SK-MEL-5 (cell line): Measurements from ENCODE around the gene ATG9B. TPM values are rescaled to one million over a fixed set of nuclear protein-coding genes. Genes with fewer than 3 reads are reported as not detected.
A peak's percentile ranks its signal among the peaks of the same experiment; 100 is the strongest.

Experiments used
- DNase-seq: peaks from one replicate; pipeline ENCODE4 v3.0.0-alpha.2; 2016; ENCODE audit warnings: low read depth, low spot score
- in situ Hi-C: cut with HindIII; loops from 2 replicates; pipeline ENCODE4 v1.10.0; 2016; ENCODE audit warnings: low sequenced_read_pairs, high pct_unique_total_duplicates, low pct_unique_long_range_greater_than_20kb
- polyA plus RNA-seq, 2 experiments: library from polyadenylated mRNA; depleted of rRNA; stranded (reverse); fragments of >200 nt; gene quantifications; 2 replicates each; pipeline ENCODE4 v1.2.3, GENCODE V29; 2015
- total RNA-seq: library from RNA; depleted of rRNA; stranded (reverse); fragments of >200 nt; shearing (Covaris generic); gene quantifications from 2 replicates; pipeline ENCODE4 v1.2.3, GENCODE V29; 2014; rRNA removed

The ATG9B gene, protein sequence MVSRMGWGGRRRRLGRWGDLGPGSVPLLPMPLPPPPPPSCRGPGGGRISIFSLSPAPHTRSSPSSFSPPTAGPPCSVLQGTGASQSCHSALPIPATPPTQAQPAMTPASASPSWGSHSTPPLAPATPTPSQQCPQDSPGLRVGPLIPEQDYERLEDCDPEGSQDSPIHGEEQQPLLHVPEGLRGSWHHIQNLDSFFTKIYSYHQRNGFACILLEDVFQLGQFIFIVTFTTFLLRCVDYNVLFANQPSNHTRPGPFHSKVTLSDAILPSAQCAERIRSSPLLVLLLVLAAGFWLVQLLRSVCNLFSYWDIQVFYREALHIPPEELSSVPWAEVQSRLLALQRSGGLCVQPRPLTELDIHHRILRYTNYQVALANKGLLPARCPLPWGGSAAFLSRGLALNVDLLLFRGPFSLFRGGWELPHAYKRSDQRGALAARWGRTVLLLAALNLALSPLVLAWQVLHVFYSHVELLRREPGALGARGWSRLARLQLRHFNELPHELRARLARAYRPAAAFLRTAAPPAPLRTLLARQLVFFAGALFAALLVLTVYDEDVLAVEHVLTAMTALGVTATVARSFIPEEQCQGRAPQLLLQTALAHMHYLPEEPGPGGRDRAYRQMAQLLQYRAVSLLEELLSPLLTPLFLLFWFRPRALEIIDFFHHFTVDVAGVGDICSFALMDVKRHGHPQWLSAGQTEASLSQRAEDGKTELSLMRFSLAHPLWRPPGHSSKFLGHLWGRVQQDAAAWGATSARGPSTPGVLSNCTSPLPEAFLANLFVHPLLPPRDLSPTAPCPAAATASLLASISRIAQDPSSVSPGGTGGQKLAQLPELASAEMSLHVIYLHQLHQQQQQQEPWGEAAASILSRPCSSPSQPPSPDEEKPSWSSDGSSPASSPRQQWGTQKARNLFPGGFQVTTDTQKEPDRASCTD
- 0.13 and 0.27 TPM in 2 replicates for total RNA-seq
- 0.05 and 0.11 TPM in 2 replicates for polyA plus RNA-seq (2015; cell fraction: cytosol; rRNA removed)
- polyA plus RNA-seq (2015; cell fraction: nucleus; rRNA removed) = 0.58 and 5.6 TPM in 2 replicates

GRCh38 chr7:151024435-151025056 lies at the start of gene ATG9B:
TSS of gene ATG9B (minus strand) at chr7:151024494. CDS start at chr7:151024423, 71 bp downstream.
- in situ Hi-C loops = no loop called here

GRCh38 chr7:151073990-151074389 lies 49.7 kb upstream of the ATG9B start:
- no peak for DNase-seq
- in situ Hi-C loops = no loop called here

More at GRCh38 chr7:151024435-151025056, at the start of gene ATG9B:
- no peak for DNase-seq

GRCh38 chr7:151071032-151071866 lies 47.0 kb upstream of the ATG9B start:
- DNase-seq = no peak
- in situ Hi-C loops = no loop called here

- no peak for DNase-seq
- in situ Hi-C loops = no loop called here
Observed at GRCh38 chr7:151070574-151070960, 46.3 kb upstream of the ATG9B start.

- in situ Hi-C loops = no loop called here
- no peak for DNase-seq
Observed at GRCh38 chr7:151069841-151070573, 45.7 kb upstream of the ATG9B start.

GRCh38 chr7:151068069-151068773 lies 43.9 kb upstream of the ATG9B start:
- no peak for DNase-seq
- in situ Hi-C loops = no loop called here

- DNase-seq = no peak
- in situ Hi-C loops = no loop called here
Observed at GRCh38 chr7:151066273-151066974, 42.1 kb upstream of the ATG9B start.

- DNase-seq = no peak
- in situ Hi-C loops = no loop called here
Observed at GRCh38 chr7:151065516-151065915, 41.2 kb upstream of the ATG9B start.

DNA sequence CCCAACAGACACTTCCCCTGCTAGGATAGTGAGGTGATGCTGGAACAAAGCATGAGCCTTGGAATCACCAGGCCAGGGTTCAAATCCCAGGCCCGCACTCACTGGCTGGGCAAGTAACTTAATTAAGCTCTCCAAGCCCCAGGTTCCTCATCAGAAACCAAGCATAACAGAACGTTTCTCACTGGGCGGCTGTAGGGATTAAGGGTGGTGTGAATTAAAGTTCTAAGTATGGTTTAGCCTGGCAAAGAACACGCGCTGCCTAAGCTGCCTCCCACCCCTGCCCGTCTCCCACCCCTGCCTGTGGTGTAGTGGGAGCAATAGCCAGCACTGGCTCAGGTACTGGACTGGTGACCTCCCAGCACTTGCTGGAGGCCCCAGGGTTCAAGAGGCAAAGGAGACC lies 40.7 kb upstream of the ATG9B start:
- in situ Hi-C loops = no loop called here

DNA sequence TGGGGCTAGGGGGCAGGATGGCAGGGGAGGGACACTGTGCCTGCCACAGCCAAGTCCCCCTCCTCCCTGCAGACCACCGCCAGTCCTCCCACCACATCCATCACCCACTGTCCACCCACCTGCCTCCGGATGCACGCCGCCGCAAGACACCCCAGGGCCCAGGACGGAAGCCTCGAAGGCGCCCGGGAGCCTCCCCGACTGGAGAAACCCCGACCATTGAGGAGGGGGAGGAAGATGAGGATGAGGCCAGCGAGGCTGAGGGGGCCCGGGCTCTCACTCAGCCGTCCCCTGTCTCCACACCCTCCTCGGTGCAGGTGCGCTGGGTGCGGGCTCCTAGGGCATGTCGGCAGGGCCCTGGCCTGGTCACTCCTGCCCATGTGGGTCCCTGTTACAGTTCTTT lies 40.2 kb upstream of the ATG9B start:
- in situ Hi-C loops = no loop called here
- DNase-seq = no peak

More for the DNA sequence above, 40.7 kb upstream of the ATG9B start:
- DNase-seq = no peak

- DNase-seq = peak; percentile 62
- in situ Hi-C loops = no loop called here
Observed at GRCh38 chr7:151063212-151063561, 38.9 kb upstream of the ATG9B start.

- in situ Hi-C loops = no loop called here
- DNase-seq = peak; percentile 85
Observed at GRCh38 chr7:151062399-151063211, 38.3 kb upstream of the ATG9B start.

DNA sequence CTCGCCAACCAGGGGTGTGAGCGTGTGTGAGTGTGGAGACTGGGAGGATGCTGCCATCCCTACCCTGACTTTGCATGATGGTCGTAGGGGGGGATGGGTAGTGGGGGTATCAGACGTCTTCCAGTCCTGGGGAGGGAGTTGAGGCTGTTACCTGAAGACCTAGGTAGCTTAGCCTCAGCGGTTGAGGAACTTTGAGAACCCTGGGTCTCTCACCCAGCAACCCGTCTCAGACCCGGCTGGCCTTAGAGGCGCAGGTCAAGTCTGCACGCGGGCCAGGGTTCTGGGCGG lies 37.8 kb upstream of the ATG9B start:
- in situ Hi-C loops = no loop called here

GRCh38 chr7:151061213-151062110 lies 37.2 kb upstream of the ATG9B start:
- in situ Hi-C loops = no loop called here
- DNase-seq = no peak

More for the DNA sequence above, 37.8 kb upstream of the ATG9B start:
- DNase-seq = no peak
